Esophagus squamous epithelium (tissue), 5 donors: ENCODE measurements around the gene PLEKHG3. TPM values are rescaled to one million over a fixed set of nuclear protein-coding genes. Genes with fewer than 3 reads are reported as not detected.

Experiments used
- DNase-seq: peaks from one replicate; lab custom pipeline; 2025; lab: John Stamatoyannopoulos, UW
- H3K27ac ChIP-seq, 4 donors: fragments of 200-600 bp; sonication (generic); one replicate each; pipeline ENCODE4 v1.5.1; 2016 to 2019; ENCODE audit warnings: mild to moderate bottlenecking in 1 of 4
- H3K27me3 ChIP-seq, 4 donors: fragments of 200-600 bp; sonication (generic); 1 replicate in 3 of 4; 2 replicates in 1 of 4; pipeline versions ENCODE4 v1.5.1 to v1.6.0; 2017 to 2021; ENCODE audit warnings: antibody characterized with exemption in 1 of 4
- H3K36me3 ChIP-seq, 3 donors: fragments of 200-600 bp; sonication (generic); one replicate each; pipeline ENCODE4 v1.5.1; 2016 to 2019
- H3K4me1 ChIP-seq, 3 donors: fragments of 200-600 bp; sonication (generic); one replicate each; pipeline ENCODE4 v1.5.1; 2017 to 2019
- H3K4me3 ChIP-seq, 4 donors: fragments of 200-600 bp; sonication (generic); 1 replicate in 3 of 4; 2 replicates in 1 of 4; pipeline ENCODE4 v1.5.1; 2016 to 2019; ENCODE audit warnings: mild to moderate bottlenecking in 2 of 4, moderate library complexity in 1 of 4
- H3K9me3 ChIP-seq, 3 donors: fragments of 200-600 bp; sonication (generic); one replicate each; pipeline ENCODE4 v1.5.1; 2016 to 2019
- POLR2A ChIP-seq, 4 donors: fragments of 450-650 bp; IDR thresholded peaks; one replicate each; pipeline ENCODE4 v1.6.1; 2017; ENCODE audit warnings: antibody characterized with exemption in 4 of 4, mild to moderate bottlenecking in 4 of 4, moderate library complexity in 3 of 4
- WGBS, 2 donors: methylation state at CpG; one replicate each; pipeline ENCODE4 v1.1.5; 2018; 5-methylcytosine and 5-hydroxymethylcytosine counted together
- intact Hi-C: fragments of 100-400 bp; cut with DNase I; formaldehyde crosslinking; loops from one replicate; pipeline ENCODE4 v1.15.0; 2022
- total RNA-seq, 4 donors: library from RNA; depleted of rRNA; stranded (reverse); fragments of >200 nt; gene quantifications; one replicate each; pipeline ENCODE4 v1.1.0, GENCODE V29; 2016
- TF ChIP-seq, protein P1 (sequence below), 6 experiments: fragments of 450-650 bp in 4 of 6; fragments of 200-600 bp in 2 of 6; sonication (generic) in 2 of 6; IDR thresholded peaks; one replicate each; pipeline ENCODE4 v1.5.1; 2016 to 2019; ENCODE audit warnings: antibody characterized with exemption in 6 of 6, mild to moderate bottlenecking in 4 of 6, moderate library complexity in 4 of 6
- donor health status: DM: yes; HTN: yes; CAD: no.

PLEKHG3 gene
- total RNA-seq, 4 donors from 2014 or later: 44.6 to 87.8 (median 60.8) TPM

DNA sequence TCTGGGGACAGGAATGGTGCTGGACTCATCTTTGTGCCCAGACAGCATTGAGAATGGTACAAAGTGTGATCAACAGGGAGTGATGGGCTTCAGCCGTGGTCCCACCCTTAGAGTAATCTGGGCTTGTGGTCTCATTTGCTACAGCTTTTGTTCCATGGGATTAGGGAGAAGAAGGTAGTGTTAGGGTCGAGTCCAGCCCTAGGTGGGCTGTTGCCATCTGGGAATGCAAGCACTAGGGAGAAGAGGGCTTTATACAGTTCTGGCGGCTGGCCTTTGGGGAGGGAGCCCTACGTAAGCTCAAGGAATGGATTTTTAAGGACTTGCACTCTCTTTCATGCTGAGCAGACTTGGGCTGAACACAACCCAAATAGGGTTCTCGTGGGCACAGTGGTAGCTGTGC lies 4.9 kb downstream of the PLEKHG3 start:
- intact Hi-C loops: no loop called here
- peaks cover 0 to 9% (median 0%) of the 10 kb centered on the region in 4 donors for H3K27me3 ChIP-seq
- H3K4me3 ChIP-seq: peak overlapping the region in 1 of 4 donors; percentile 48
- H3K9me3 ChIP-seq: no peaks in the 10 kb centered on the region
- DNase-seq: no peak
- 66 to 67% methylated on average over 4 to 5 of the region's 5 CpGs for WGBS, 2 donors
- peaks cover 30 to 72% (median 52%) of the 10 kb centered on the region in 3 donors for H3K4me1 ChIP-seq
- peaks cover 0 to 5% (median 0%) of the 10 kb centered on the region in 3 donors for H3K36me3 ChIP-seq
- TF ChIP-seq POLR2A (IDR thresholded peaks at IDR 0.05): no peak
- TF ChIP-seq, protein P1, sequence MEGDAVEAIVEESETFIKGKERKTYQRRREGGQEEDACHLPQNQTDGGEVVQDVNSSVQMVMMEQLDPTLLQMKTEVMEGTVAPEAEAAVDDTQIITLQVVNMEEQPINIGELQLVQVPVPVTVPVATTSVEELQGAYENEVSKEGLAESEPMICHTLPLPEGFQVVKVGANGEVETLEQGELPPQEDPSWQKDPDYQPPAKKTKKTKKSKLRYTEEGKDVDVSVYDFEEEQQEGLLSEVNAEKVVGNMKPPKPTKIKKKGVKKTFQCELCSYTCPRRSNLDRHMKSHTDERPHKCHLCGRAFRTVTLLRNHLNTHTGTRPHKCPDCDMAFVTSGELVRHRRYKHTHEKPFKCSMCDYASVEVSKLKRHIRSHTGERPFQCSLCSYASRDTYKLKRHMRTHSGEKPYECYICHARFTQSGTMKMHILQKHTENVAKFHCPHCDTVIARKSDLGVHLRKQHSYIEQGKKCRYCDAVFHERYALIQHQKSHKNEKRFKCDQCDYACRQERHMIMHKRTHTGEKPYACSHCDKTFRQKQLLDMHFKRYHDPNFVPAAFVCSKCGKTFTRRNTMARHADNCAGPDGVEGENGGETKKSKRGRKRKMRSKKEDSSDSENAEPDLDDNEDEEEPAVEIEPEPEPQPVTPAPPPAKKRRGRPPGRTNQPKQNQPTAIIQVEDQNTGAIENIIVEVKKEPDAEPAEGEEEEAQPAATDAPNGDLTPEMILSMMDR (IDR thresholded peaks at IDR 0.05): no peak
- peak overlapping the region; percentile 61 to 97 (median 87) for H3K27ac ChIP-seq

DNA sequence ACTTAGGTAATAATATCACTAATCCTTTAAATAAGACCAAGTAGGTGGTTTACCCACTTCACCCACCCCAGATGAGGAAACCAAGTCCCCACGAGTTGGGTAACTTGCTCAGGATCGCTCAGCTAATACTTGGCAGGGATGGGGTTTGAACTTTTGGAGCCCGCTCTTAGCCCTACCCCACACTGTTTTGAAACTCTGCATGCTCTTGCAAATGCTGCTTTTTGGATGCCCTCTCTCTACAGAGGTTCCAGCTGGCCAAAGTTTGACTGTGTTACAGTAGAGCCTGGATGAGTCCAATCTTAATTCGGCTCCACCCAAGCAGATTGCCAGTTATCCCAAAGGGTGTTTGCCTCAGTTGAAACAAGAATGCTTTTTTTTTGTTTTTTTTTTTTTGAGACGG lies 6.8 kb downstream of the PLEKHG3 start:
- no peak overlapping the region for H3K4me3 ChIP-seq
- no peaks in the 10 kb centered on the region for H3K27me3 ChIP-seq
- peaks cover 0 to 5% (median 0%) of the 10 kb centered on the region in 3 donors for H3K36me3 ChIP-seq
- no peak for DNase-seq
- H3K4me1 ChIP-seq: peaks cover 35 to 78% (median 62%) of the 10 kb centered on the region in 3 donors
- peak overlapping the region in 3 of 4 donors; percentile 44 to 97 (median 94) for H3K27ac ChIP-seq
- H3K9me3 ChIP-seq: no peaks in the 10 kb centered on the region
- intact Hi-C loops: no loop called here
- no peak for TF ChIP-seq POLR2A (IDR thresholded peaks at IDR 0.05)
- TF ChIP-seq, protein P1 (IDR thresholded peaks at IDR 0.05): no peak
- 25 to 51% methylated on average over 5 of the region's 5 CpGs for WGBS, 2 donors

DNA sequence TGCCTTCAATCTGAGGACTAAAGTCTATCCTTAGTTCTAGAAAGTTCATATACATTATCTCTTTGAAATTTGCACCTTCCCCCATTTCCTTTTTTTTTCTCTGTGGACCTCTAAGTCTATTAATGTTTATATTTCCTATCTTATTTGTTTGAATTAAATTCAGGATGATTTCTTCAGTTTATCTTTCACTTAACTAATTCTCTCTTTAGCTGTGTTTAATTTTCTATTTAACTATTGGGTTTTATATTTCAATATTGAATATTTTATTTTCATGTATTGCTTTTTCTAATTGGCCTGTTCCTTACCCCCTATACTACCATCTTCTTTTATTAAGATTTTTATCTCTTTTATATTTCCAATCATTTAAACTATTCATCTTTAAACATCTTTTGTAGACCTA lies 9.5 kb downstream of the PLEKHG3 start:
- H3K4me1 ChIP-seq: peaks cover 31 to 78% (median 57%) of the 10 kb centered on the region in 3 donors
- H3K27ac ChIP-seq: peak overlapping the region in 1 of 4 donors; percentile 94
- no peak for DNase-seq
- H3K9me3 ChIP-seq: no peaks in the 10 kb centered on the region
- H3K27me3 ChIP-seq: no peaks in the 10 kb centered on the region
- intact Hi-C loops: no loop called here
- TF ChIP-seq, protein P1 (IDR thresholded peaks at IDR 0.05): no peak
- TF ChIP-seq POLR2A (IDR thresholded peaks at IDR 0.05): no peak
- H3K36me3 ChIP-seq: peaks cover 0 to 5% (median 0%) of the 10 kb centered on the region in 3 donors
- no peak overlapping the region for H3K4me3 ChIP-seq

DNA sequence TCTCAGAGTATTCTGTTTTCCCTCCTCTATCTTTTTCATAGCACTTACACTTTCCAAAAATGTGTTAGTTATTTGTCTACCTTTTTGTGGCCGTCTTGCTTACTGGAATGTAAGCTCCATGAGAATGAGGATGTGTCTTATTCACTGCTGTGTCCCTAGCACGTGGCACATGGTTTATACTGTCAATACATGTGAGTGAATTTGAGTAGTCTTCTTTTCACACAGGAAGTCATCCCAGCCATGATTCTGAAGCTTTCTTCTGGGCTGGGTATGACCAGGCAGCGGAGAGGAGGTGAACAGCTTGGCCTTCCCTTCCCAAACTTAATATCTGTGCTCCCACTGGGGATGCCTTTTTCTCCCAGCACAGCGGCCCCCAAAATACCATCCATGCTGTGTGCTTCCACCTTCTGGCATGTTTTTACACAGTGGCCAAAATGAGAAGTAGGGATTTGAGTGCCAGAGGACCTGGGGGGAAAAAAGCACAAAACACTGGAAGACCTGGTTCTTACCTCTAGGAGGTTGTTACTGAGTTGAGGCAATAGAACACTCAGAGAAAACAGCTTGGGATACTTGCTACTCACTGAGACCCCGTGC lies 10.3 kb downstream of the PLEKHG3 start:
- TF ChIP-seq POLR2A (IDR thresholded peaks at IDR 0.05): no peak
- TF ChIP-seq, protein P1 (IDR thresholded peaks at IDR 0.05): no peak
- peaks cover 0 to 5% (median 0%) of the 10 kb centered on the region in 3 donors for H3K36me3 ChIP-seq
- H3K9me3 ChIP-seq: no peaks in the 10 kb centered on the region
- 63 to 83% methylated on average over 4 to 5 of the region's 5 CpGs for WGBS, 2 donors
- intact Hi-C loops: no loop called here
- H3K4me3 ChIP-seq: no peak overlapping the region
- H3K27me3 ChIP-seq: no peaks in the 10 kb centered on the region
- DNase-seq: no peak
- H3K4me1 ChIP-seq: peaks cover 30 to 78% (median 55%) of the 10 kb centered on the region in 3 donors
- peak overlapping the region in 3 of 4 donors; percentile 90 to 94 (median 93) for H3K27ac ChIP-seq

DNA sequence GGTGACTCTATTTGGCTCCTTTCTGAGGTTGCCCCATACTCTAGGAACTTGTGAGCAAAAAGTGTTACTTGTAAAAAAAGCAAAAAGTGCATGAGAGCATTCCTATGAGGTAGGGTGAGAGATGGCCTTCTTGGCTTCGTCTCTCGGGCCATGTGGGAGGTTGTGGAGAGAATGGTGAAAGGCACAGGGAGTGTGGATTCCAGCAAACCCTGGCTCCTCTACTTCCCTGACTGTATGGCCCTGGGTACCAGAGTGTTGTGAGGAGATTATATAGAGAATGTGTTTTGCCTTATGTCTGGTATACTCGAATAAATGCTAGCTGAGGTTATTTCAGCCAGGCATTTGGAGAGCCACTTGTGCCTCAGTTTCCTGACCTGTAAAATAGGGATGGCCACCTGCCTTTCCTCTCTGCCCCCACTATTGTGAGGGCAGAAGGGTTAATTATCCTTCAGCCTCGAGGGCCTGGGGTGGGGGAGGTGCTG lies 11.0 kb downstream of the PLEKHG3 start:
- TF ChIP-seq, protein P1 (IDR thresholded peaks at IDR 0.05): no peak
- TF ChIP-seq POLR2A (IDR thresholded peaks at IDR 0.05): no peak
- intact Hi-C loops: no loop called here
- H3K27me3 ChIP-seq: no peaks in the 10 kb centered on the region
- 67 to 69% methylated on average over 3 of the region's 4 CpGs for WGBS, 2 donors
- H3K36me3 ChIP-seq: peaks cover 0 to 1% (median 0%) of the 10 kb centered on the region in 3 donors
- DNase-seq: no peak
- H3K9me3 ChIP-seq: no peaks in the 10 kb centered on the region
- peak overlapping the region; percentile 84 to 94 (median 92) for H3K27ac ChIP-seq
- H3K4me3 ChIP-seq: peak overlapping the region in 3 of 4 donors; percentile 38 to 60 (median 39)
- peaks cover 36 to 78% (median 57%) of the 10 kb centered on the region in 3 donors for H3K4me1 ChIP-seq
